NCI-H446 (cell line): ENCODE measurements around the gene COL27A1.

Experiments used
- DNase-seq, 2 experiments: peaks; one replicate each; lab custom pipeline; 2025; lab: John Stamatoyannopoulos, UW

COL27A1 gene

DNA sequence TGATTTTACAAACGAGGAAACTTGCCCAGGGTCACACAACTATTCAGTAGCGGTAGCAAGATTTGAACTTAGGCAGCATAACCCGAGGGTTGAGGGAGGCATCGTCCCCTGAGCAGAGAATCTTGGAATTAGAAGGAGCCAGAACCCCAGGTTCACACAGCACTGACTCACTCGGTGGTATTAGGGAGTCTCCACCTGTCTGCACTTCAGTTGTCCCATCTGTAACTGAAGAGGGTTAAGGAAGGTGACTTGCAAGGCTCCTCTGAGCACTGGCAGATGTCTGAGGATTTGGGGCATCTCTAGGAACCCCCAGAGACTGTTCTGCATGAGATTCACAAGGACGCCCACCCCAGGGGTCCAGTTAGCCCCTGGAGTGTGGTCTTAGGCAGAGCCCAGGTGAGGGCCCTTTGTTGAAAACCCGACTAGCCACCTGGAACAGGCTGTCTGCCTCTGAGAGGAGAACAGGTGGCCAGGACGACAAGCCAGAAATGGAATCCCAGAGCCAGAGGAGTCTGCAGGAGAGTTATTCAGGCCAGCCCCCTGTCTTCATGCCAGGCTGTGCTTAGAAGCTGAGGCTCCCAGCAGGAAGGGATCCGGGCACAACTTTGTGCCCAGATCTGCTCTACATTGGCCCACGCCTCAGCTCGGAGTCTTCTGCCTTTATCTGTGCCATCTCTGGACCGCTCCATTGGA lies 117.5 kb downstream of the COL27A1 start:
- peak in 1 of 2 experiments; percentile 44 for DNase-seq

DNA sequence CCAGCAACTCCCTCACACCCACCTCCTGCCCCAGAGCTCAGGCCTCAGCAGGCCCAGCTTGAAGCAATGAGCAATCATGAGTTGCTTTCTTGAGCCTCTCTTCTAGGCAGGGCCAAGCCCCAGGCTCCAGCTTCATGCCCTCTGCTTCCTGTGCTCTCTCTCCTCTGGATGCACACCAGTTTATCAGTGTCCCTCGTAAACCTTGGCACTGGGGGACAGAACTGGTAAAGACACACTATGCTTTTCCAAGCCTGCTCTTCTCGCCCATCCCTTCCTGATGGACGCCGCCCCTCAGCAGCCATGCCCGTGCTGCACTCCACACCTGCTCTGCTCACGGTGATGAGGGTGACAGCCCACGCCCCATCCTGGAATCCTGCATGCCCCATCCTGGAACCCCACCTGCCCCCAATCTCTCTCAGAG lies 118.1 kb downstream of the COL27A1 start:
- DNase-seq = no peak

DNA sequence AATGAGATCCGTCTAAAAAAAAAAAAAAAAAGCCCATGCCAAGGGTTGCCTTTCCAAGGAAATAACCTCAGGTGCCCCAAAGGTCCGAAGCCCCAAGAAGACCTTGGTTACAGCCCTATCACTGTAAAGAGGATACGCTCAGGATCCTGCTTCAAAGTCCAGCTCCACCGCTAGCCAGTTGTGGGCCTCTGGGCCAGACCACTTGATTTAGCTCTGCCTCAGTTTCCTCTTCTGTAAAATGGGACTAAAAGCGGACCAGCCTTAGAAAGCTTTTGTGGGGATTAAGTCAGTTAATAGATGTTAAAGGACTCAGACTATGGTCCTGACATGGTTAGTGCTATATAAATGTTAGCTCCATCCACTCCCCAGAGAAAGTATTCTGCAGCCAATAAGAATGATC lies 118.9 kb downstream of the COL27A1 start:
- DNase-seq = no peak

DNA sequence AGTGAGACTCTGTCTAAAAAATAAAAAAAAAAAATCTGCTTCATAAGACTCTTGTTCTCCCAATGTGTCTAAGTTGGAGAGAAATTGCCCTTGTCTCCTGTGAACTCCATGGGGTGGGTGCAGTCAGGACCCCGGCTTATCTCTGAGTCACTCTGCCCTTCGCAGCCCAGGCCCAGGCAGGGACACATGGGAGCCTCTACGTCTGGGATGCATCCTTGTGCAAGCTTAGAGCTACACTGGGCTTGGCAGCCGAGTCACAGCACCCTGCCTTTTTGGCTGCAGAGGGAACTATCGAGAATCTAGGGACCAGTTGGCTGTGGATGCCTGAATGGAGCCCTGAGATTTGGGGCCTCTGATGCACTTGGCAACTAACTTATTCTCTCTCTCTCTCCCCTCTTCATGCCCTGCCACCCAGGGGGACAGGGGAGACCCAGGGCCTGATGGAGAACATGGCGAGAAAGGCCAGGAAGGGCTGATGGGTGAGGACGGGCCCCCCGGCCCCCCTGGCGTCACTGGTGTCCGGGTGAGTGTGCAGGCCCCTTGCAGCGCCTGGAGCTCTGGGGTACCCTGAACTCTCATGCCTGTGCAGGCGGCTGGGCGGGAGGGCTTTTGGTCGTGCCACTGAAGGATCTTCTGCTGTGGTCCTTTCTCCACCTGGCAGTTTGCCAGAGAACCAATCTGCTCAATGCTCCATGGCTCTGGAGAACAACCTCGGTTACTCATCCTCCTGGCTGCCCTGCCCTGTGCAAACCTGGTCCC lies 120.1 kb downstream of the COL27A1 start:
- peak; percentile 14 to 69 for DNase-seq

DNA sequence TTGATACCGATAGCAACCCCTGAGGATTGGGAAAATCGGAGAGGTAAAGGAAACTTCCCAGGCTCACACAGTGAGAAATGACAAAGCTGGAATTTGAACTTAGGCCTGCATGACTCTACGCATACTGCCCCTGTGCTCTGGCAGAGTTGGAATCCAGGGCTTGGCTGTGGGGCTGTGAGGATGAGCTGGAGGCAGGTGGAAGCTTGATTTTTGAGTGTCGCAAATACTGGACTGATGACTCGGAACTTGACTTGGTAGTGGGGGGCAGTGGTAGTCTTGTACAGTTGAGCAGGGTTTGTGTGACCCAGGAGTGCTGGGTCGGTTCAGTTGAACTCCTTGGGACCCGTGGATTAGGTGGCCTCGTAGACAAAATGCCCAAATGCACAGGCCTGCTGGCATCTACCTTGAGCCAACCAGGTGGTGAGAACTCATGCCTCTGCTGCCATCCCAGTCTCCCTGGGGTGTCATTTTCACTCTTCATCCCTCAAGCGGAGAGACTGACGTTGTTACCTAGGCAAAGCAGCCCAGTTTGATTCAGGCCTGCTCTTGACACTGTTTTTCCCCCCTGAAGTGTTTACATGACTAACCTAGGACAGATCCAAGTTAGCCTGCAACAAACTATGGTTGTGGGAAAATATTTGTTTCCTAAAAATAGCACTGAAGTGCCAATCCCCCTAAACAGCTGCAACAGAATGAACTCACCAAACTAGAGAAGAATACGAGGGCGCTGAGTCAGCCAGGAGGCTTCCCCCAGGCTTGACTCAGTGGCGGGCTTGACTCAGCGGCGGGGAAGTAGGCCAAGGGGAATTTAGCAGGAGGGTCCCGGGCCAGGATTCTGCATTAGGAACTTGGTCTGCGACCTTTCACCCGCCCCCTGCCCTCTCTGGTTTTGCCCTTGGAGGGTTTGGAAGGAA lies 121.8 kb downstream of the COL27A1 start:
- DNase-seq = no peak

DNA sequence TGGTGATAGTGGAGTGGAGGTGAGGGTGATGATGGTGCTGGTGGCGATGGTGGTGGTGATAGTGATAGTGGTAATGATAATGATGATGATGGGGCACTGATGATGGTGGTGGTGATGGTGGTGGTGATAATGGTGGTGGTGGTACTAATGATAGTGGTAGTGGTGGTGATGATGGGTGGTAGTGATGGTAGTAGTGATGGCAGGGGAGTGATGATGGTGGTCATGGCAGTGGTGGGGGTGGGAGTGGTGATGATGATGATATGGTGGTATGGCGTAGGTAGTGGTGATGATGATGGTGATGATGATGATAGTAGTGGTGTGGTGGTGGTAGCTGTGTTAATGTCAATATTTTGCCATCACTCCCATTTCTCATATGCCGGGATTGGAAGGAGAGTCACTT lies 123.0 kb downstream of the COL27A1 start:
- DNase-seq = no peak

DNA sequence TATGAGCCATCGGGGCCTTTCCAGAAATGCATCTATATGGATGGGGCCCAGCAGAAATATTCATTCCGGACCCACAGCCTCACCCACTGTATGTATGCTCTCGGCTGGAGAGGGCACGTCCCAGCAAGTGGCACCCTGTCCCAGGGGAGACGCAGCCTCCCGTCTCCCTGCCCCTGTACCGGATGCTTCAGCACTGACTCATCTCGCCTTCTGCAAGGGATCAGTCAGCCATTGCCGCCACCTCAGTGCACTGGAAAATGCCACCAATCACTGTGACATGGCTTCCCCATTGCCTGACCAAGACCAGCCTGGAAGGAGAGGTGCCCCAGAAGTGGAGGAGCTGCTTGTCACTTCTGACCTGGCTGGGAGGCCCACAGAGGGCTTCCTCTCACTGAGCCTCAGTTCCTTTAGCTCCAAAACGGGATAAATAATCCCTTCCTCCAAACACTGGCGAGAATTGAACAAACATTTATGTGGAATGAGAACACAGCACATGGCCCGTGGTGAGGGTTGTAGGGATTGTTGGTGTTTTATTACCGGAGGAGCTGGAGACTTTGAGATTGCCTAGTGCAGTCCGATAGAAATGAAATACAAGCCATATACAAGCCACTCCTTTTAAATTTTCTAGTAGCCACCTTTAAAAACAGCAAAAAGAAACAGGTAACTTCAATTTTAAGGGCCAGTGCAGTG lies 123.7 kb downstream of the COL27A1 start:
- DNase-seq = no peak

DNA sequence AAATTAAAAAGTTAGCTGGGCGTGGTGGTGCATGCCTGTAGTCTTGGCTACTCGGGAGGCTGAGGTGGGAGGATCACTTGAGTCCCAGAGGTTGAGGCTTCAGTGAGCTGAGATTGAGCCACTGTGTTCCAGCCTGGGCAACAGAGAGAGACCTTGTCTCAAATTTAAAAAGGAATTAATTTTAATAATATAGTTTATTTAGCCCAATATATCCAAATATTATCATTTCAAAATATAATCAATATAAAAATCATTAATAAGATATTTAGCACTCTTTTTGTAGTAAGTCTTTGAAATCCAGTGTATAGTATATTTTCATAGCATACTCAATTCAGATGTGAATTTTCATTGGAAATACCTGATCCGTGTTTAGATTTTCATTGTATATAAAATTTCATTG lies 124.4 kb downstream of the COL27A1 start:
- DNase-seq = no peak

DNA sequence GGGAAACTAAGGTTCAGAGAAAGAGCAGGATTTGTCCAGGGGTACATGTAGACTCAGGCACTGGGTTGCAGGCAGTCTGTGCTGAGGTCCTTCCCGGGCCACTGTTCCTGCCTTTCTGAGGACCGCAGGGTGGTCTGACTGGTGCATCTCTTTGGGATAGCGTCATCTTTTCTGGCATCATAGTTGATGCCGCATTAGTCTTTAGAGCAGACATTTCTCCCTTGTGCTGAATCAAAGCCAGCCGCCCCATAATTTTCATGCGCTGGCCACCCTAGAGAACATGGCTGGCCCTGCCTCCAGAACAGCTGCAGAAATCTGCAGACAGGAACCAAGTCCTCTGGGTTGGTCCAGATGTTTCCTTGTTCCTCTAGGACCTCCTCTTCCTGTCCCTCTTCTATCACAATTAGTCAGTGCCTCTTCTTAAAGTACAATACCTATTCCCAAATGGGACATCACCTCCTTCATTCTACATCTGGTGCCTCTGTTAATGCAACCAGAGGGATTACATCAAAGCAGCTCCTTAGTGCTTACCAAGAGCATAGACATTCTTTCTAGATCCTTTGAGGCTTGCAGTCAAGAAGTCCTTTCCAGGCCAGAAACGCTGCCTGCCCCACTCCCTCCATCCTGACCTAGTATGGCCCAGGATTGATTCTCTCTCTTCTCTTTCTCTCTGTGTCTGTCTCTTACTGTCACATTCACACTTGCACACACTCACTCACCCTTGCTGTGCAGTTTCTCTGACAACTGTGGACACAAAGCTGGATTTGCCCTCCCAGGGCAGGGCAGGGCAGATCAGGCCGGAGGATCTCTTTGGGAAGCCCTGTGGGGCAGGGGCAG lies 125.5 kb downstream of the COL27A1 start:
- no peak for DNase-seq

DNA sequence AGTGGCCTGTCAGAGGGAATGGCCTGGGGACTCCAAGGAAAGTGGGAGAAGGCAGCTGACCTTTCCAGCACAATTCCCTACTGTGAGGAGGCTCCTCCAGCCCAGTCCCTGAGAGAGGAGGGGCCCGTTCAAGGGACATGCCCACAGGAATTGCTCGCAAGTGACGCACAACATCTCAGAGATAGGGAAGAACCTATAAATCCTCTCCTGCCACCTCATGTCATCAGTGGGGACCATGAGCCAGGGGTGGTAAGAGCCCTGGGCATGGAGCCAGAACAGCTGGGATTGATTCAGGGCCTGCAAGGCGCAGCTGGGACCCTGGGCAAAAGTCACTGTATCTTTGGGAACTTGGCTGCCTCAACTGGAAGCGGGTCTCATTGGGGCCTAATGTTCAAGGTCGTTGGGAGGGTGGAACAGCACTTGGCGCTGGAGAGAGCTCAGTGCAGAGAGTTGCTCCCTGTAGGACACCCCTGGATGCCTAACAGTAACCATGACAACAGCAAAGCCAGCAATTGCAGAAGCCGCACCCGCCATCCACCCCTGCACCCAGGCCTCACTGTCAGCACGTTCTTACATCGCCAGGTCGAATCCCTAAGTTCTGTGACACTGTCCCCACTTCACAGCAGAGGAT lies 126.3 kb downstream of the COL27A1 start:
- DNase-seq = no peak

DNA sequence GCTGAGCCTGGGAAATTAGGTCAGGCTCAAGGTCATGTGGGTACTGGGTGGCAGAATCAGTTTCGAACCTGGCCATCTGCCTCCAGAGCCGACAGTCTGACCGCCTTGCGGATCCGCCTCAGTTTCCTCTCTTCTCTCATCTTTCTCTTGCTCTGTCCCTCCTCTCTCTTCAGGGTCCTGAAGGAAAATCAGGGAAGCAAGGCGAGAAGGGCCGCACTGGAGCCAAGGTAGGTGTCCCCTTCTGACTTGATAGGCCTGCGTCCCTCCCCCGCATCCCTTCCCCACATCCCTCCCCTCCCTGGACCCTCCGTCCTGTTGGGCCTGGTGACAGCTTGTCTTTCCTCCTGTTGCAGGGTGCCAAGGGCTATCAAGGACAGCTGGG lies 126.8 kb downstream of the COL27A1 start:
- DNase-seq = no peak

DNA sequence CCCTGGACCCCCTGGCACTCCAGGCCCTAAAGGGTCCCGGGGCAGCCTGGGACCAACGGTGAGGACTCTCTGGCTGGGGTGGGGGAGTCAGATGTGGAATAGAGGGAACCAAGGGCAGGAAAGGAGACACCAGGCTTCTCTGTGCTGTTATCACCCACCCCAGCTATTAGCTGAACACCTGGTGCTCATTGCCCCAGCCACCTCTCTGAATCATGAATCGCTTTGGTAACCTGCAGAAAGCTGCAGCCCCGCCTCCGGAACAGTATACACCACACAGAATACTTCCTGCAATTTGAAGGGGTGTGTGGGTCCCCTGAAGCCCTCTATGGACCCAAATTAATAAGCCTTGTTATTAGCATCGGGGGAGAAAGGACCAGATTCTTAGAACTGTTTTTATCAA lies 127.2 kb downstream of the COL27A1 start:
- no peak for DNase-seq

DNA sequence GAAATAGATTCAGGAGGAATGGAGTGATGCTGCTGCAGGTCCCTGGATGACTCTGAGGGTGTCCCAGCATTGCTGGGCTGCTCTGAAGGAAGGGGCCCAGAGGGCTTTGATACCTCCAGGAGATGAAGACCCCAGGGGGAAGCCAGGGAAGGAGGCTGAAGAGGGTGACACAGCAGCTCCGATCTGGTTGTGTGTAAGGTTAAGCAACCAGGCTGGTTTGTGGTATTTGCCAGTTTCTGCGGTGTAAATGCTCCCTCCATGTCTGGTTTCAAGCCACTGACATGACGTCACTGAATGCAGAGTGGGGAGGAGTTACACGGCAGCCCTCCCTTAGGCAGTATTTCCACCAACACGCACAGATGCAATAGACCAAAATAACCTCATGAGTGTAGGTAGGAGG lies 127.6 kb downstream of the COL27A1 start:
- DNase-seq = no peak

DNA sequence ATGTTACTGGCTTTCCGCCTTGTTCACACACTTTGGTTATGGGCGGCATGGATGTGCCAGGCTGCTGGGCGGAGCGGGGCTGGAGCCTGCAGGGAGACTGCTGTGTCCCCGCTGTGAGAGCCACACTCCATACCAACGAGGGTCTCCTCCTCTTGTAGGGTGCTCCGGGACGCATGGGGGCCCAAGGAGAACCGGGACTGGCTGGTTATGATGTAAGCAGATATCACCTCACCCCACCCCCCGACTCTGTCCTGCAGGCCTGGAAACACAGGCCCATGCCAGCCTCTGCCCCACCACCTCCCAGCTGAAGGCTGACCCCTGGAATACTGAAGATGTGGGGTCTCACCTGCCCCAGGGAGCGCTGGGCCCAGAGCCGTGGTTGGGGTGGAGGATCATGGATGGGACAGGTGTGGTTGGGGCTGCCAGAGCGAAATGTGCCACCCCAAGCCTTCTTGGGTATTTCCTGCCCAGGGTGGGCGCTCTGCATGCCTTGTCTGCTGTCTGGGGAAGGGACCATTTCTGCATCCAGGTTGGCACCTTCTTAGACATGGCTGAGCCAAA lies 128.3 kb downstream of the COL27A1 start:
- no peak for DNase-seq

DNA sequence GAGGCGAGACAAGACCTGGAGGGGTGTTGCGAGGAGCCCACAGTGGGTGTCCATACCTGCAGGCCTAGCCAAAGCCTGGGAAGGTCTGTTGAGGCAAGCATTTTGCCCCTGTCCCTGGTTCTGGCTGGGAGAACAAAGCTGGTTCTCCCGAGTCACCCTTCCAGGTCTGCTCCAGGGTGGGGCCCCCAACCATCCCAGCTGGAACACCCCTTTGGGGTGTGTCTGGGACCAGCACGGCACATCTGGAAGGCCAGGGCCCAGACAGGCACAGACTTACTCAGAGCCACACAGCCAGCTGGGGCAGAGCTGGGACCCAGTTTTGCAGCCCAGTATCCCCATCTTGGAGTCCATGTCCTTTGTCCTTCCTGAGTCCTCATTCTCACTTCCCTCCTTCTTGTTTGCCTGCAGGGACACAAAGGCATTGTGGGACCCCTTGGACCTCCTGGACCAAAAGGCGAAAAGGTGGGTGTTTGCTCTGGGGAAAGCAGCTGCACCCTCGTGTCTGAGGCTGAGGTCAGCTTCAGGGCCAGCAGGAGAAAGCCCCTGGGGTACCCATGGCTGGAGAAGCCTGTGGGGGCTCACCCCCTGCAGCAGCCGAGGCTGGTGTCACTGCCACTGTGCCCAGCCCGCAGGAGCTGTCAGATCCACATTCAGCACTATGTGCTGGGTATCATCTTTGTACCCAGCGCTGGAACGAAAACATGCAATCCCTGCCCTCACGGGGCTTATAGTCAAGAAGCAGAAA lies 129.2 kb downstream of the COL27A1 start:
- DNase-seq = no peak

DNA sequence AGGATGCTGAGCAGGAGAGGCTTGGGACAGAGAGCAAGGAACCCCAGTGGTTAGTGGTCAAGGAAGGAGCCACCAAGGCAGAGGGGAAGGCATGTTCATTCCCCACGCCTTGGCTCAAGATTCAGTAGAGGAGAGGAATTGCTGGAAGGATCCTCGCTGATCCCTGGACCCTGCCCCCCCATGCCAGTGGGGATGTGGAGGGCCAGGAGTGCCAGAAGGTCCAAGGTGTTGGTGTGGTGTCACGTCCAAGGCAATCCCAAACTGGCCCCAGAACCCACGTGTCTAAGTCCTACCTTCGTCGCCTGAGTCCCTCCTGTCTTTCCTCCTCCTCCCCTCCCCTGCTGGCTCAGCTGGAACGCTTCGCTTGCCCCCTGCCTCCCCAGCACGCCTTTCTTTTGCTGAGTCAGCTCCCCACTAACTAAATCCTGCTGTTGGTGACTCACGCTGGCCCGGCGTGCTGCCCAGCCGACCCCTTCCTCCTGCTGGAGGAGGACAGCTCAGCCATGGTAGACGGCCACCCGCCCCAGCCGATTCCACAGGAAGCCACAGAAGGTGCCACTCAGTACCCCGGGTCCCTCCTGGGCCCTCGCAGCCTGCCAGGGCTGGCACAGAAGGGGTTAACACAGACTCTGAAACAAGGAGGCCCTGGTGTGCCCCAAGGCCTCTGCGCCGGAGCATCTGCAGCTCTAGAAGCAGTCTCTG lies 130.0 kb downstream of the COL27A1 start:
- DNase-seq = no peak

DNA sequence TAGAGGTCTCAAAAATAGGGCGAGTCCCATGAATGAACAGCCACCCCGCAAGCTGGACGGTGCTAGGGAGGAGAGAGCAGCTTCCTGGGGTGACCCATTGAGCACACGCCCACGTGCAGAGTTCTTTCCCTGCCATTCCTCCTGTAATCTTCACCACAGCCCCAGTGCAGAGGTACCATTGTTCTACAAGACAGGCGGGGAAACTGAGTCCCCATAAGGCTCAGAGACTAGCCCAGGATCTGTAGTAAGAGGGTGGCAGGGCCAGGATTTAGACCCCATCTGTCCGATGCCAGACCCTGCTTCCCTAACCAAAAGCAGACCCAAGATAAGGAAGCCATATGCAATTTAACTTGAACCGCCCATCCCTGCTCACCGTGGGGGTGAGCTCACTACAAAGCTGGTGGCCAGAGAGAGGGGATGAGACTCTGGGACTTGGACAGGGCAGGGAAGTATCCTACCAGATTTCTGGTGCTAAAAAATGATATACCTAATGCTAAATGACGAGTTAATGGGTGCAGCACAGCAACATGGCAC lies 130.9 kb downstream of the COL27A1 start:
- no peak for DNase-seq

DNA sequence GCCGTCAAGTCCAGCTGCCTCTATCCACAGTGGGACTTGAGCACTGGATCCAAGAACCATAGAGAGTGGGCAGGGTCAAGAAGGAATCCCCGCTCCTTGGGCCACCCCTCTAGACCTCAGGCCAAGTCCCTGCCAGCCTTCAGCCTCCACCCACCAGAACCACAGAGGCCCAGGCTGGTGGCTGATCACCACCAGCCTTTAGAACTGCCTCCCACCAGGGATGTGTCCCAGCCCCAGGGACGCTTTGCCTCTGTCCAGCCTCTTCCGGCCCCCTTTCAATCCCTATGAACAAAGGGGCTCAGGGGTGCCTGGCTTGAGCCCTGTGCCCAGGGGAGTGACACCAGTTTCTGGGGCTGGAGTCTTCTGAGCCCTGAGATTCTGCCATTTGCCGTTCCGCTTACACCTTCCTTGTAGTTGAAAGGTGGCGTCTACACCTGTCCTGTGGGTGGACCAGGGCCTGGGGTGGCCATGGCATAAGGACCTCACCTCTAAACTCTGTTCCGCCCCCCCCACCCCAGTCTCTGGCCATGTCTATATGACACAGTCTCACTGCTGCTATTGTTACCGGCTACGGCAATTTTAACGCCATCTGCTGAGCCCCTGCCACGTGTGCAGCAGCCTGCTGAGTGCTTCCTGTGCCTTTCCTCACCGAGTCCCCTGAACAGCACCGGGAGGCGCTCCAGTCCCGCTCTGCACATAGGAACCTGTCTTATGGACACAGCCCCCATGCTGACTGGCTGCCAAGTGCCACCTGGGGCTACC lies 131.8 kb downstream of the COL27A1 start:
- DNase-seq = no peak
